Measurements from ENCODE around the gene ADARB2.

The ADARB2 gene

GRCh38 chr10:1274701-1275544 is 462.4 kb downstream of the ADARB2 start:
- Histone ChIP-seq H3K36me3 (ENCODE audit: control insufficient read depth in 1 of 2, insufficient read depth in 2 of 2, low read length in 2 of 2) (no peaks in the 10 kb centered on the region), H3K9me3 (ENCODE audit: control insufficient read depth in 1 of 2, low read length in 2 of 2) (no peaks in the 10 kb centered on the region), H3K27me3 (ENCODE audit: low read depth, low read length) (no peaks in the 10 kb centered on the region), H3K4me3 (ENCODE audit: low read depth in 1 of 2, low read length in 2 of 2) (no peak overlapping the region), H3K27ac (ENCODE audit: low read length) (no peak overlapping the region), H3K4me1 (ENCODE audit: control insufficient read depth in 1 of 2, insufficient read depth in 2 of 2, low read length in 2 of 2) (no peaks in the 10 kb centered on the region)

GRCh38 chr10:1274111-1274661 is 463.1 kb downstream of the ADARB2 start:
- Histone ChIP-seq H3K9me3 (ENCODE audit: control insufficient read depth in 1 of 2, low read length in 2 of 2) (no peaks in the 10 kb centered on the region), H3K4me3 (ENCODE audit: low read depth in 1 of 2, low read length in 2 of 2) (no peak overlapping the region), H3K27ac (ENCODE audit: low read length) (no peak overlapping the region), H3K36me3 (ENCODE audit: control insufficient read depth in 1 of 2, insufficient read depth in 2 of 2, low read length in 2 of 2) (no peaks in the 10 kb centered on the region), H3K4me1 (ENCODE audit: control insufficient read depth in 1 of 2, insufficient read depth in 2 of 2, low read length in 2 of 2) (no peaks in the 10 kb centered on the region), H3K27me3 (ENCODE audit: low read depth, low read length) (no peaks in the 10 kb centered on the region)

GRCh38 chr10:1273372-1274105 is 463.8 kb downstream of the ADARB2 start:
- no peaks in the 10 kb centered on the region for H3K4me1 ChIP-seq (ENCODE audit: control insufficient read depth in 1 of 2, insufficient read depth in 2 of 2, low read length in 2 of 2)
- no peak overlapping the region for H3K4me3 ChIP-seq (ENCODE audit: low read depth in 1 of 2, low read length in 2 of 2)
- H3K27ac ChIP-seq (ENCODE audit: low read length) = no peak overlapping the region
- no peaks in the 10 kb centered on the region for H3K27me3 ChIP-seq (ENCODE audit: low read depth, low read length)
- no peaks in the 10 kb centered on the region for H3K9me3 ChIP-seq (ENCODE audit: control insufficient read depth in 1 of 2, low read length in 2 of 2)
- H3K36me3 ChIP-seq (ENCODE audit: control insufficient read depth in 1 of 2, insufficient read depth in 2 of 2, low read length in 2 of 2) = no peaks in the 10 kb centered on the region

GRCh38 chr10:1272777-1273161 is 464.6 kb downstream of the ADARB2 start:
- H3K36me3 ChIP-seq (ENCODE audit: control insufficient read depth in 1 of 2, insufficient read depth in 2 of 2, low read length in 2 of 2) = no peaks in the 10 kb centered on the region
- H3K4me1 ChIP-seq (ENCODE audit: control insufficient read depth in 1 of 2, insufficient read depth in 2 of 2, low read length in 2 of 2) = no peaks in the 10 kb centered on the region
- no peak overlapping the region for H3K4me3 ChIP-seq (ENCODE audit: low read depth in 1 of 2, low read length in 2 of 2)
- H3K27ac ChIP-seq (ENCODE audit: low read length) = no peak overlapping the region
- H3K9me3 ChIP-seq (ENCODE audit: control insufficient read depth in 1 of 2, low read length in 2 of 2) = no peaks in the 10 kb centered on the region
- H3K27me3 ChIP-seq (ENCODE audit: low read depth, low read length) = no peaks in the 10 kb centered on the region

- H3K4me1 ChIP-seq (ENCODE audit: control insufficient read depth in 1 of 2, insufficient read depth in 2 of 2, low read length in 2 of 2) = no peaks in the 10 kb centered on the region
- no peaks in the 10 kb centered on the region for H3K9me3 ChIP-seq (ENCODE audit: control insufficient read depth in 1 of 2, low read length in 2 of 2)
- H3K4me3 ChIP-seq (ENCODE audit: low read depth in 1 of 2, low read length in 2 of 2) = no peak overlapping the region
- no peak overlapping the region for H3K27ac ChIP-seq (ENCODE audit: low read length)
- H3K27me3 ChIP-seq (ENCODE audit: low read depth, low read length) = no peaks in the 10 kb centered on the region
- no peaks in the 10 kb centered on the region for H3K36me3 ChIP-seq (ENCODE audit: control insufficient read depth in 1 of 2, insufficient read depth in 2 of 2, low read length in 2 of 2)
These were observed 465.1 kb downstream of the ADARB2 start for GRCh38 chr10:1272079-1272776.

GRCh38 chr10:1270906-1271305 is 466.4 kb downstream of the ADARB2 start:
- H3K9me3 ChIP-seq (ENCODE audit: control insufficient read depth in 1 of 2, low read length in 2 of 2) = no peaks in the 10 kb centered on the region
- no peaks in the 10 kb centered on the region for H3K36me3 ChIP-seq (ENCODE audit: control insufficient read depth in 1 of 2, insufficient read depth in 2 of 2, low read length in 2 of 2)
- no peaks in the 10 kb centered on the region for H3K4me1 ChIP-seq (ENCODE audit: control insufficient read depth in 1 of 2, insufficient read depth in 2 of 2, low read length in 2 of 2)
- no peak overlapping the region for H3K27ac ChIP-seq (ENCODE audit: low read length)
- H3K27me3 ChIP-seq (ENCODE audit: low read depth, low read length) = no peaks in the 10 kb centered on the region
- no peak overlapping the region for H3K4me3 ChIP-seq (ENCODE audit: low read depth in 1 of 2, low read length in 2 of 2)

GRCh38 chr10:1270490-1270889 is 466.8 kb downstream of the ADARB2 start:
- H3K27ac ChIP-seq (ENCODE audit: low read length) = no peak overlapping the region

GRCh38 chr10:1268831-1269230 is 468.5 kb downstream of the ADARB2 start:
- no peaks in the 10 kb centered on the region for H3K4me1 ChIP-seq (ENCODE audit: control insufficient read depth in 1 of 2, insufficient read depth in 2 of 2, low read length in 2 of 2)
- H3K4me3 ChIP-seq (ENCODE audit: low read depth in 1 of 2, low read length in 2 of 2) = no peak overlapping the region
- no peaks in the 10 kb centered on the region for H3K27me3 ChIP-seq (ENCODE audit: low read depth, low read length)
- no peaks in the 10 kb centered on the region for H3K36me3 ChIP-seq (ENCODE audit: control insufficient read depth in 1 of 2, insufficient read depth in 2 of 2, low read length in 2 of 2)
- no peak overlapping the region for H3K27ac ChIP-seq (ENCODE audit: low read length)
- H3K9me3 ChIP-seq (ENCODE audit: control insufficient read depth in 1 of 2, low read length in 2 of 2) = no peaks in the 10 kb centered on the region

More at GRCh38 chr10:1270490-1270889, 466.8 kb downstream of the ADARB2 start:
- Histone ChIP-seq H3K36me3 (ENCODE audit: control insufficient read depth in 1 of 2, insufficient read depth in 2 of 2, low read length in 2 of 2) (no peaks in the 10 kb centered on the region), H3K4me3 (ENCODE audit: low read depth in 1 of 2, low read length in 2 of 2) (no peak overlapping the region), H3K4me1 (ENCODE audit: control insufficient read depth in 1 of 2, insufficient read depth in 2 of 2, low read length in 2 of 2) (no peaks in the 10 kb centered on the region), H3K27me3 (ENCODE audit: low read depth, low read length) (no peaks in the 10 kb centered on the region), H3K9me3 (ENCODE audit: control insufficient read depth in 1 of 2, low read length in 2 of 2) (no peaks in the 10 kb centered on the region)

GRCh38 chr10:1267568-1267967 is 469.8 kb downstream of the ADARB2 start:
- no peak overlapping the region for H3K27ac ChIP-seq (ENCODE audit: low read length)
- H3K4me3 ChIP-seq (ENCODE audit: low read depth in 1 of 2, low read length in 2 of 2) = no peak overlapping the region
- H3K9me3 ChIP-seq (ENCODE audit: control insufficient read depth in 1 of 2, low read length in 2 of 2) = no peaks in the 10 kb centered on the region
- H3K27me3 ChIP-seq (ENCODE audit: low read depth, low read length) = no peaks in the 10 kb centered on the region
- no peaks in the 10 kb centered on the region for H3K4me1 ChIP-seq (ENCODE audit: control insufficient read depth in 1 of 2, insufficient read depth in 2 of 2, low read length in 2 of 2)
- H3K36me3 ChIP-seq (ENCODE audit: control insufficient read depth in 1 of 2, insufficient read depth in 2 of 2, low read length in 2 of 2) = no peaks in the 10 kb centered on the region

- no peaks in the 10 kb centered on the region for H3K4me1 ChIP-seq (ENCODE audit: control insufficient read depth in 1 of 2, insufficient read depth in 2 of 2, low read length in 2 of 2)
- no peaks in the 10 kb centered on the region for H3K27me3 ChIP-seq (ENCODE audit: low read depth, low read length)
- H3K9me3 ChIP-seq (ENCODE audit: control insufficient read depth in 1 of 2, low read length in 2 of 2) = no peaks in the 10 kb centered on the region
- no peaks in the 10 kb centered on the region for H3K36me3 ChIP-seq (ENCODE audit: control insufficient read depth in 1 of 2, insufficient read depth in 2 of 2, low read length in 2 of 2)
- no peak overlapping the region for H3K4me3 ChIP-seq (ENCODE audit: low read depth in 1 of 2, low read length in 2 of 2)
- no peak overlapping the region for H3K27ac ChIP-seq (ENCODE audit: low read length)
These were observed 470.2 kb downstream of the ADARB2 start for GRCh38 chr10:1267148-1267547.

All from muscle layer of duodenum (tissue), 2 donors.